HG03064 (cell line): Measurements from ENCODE around the gene SLC11A2.
"Not testable (repeated sequence)": the region's sequence is repeated elsewhere in the genome, so short reads cannot be mapped to it uniquely, and the experiment has no call there.

ENCODE experiments used
- ATAC-seq: cut with Tn5 transposase; IDR thresholded peaks from one replicate; pipeline ENCODE4 v1.9.1; 2021; ENCODE audit warnings: low read depth; ENCODE audit not compliant: unreplicated experiment

SLC11A2 gene

DNA sequence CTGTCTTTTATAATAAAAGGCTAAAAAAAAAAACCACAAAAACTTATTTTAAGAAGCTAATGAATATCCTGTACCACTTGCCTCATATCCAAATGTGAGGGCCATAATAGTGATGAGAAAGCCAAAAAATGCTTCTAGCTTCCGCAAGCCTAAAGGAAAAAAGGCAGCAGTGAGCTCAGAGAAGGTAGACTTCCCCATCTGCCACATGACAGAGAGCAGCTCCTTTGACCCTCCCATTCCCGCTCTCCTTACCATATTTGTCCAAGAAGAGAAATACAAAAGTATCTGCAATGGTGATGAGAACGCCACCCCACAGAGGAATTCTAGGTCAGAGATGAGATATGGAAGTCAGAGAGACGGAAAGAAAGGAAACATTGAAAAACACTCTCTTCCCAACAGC lies 27.1 kb downstream of the SLC11A2 start:
- ATAC-seq: no peak

DNA sequence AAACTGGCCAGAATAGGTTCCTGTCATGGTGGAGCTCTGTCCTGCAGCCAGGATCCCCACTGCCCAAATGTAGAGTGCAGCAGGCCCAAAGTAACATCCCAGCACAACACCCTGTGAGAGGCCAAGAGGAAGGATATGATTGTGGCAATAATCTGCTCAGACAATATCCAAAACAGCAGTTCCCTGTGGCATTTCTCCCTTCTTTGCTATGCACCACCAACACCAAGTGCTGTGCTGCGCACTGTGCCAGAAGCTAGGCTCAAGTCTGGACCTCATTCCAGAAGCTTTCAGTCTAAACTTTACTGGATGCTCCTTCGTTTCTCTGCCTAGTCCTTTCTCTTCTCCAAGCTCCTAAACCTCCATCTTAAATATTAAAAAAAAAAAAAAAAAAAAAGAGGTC lies 33.4 kb downstream of the SLC11A2 start:
- ATAC-seq: no peak

DNA sequence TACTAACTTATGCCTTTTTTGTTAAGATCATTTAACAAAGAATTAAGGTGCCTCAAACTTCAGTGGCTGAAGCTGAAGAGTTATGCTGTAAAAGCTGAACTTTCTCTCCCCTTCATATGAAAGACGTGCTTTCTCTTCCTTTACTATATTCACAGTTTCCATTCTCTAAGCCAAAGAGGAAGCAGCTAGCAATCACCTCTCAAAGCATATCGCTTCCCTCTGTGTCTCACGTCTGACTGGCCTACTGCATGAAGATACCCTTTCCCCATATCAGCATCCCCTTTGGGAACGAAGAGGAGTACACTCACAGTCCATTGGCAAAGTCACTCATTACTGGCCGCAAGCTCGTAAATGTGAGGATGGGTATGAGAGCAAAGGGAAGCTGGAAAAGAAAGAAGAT lies 34.9 kb downstream of the SLC11A2 start:
- ATAC-seq: no peak

DNA sequence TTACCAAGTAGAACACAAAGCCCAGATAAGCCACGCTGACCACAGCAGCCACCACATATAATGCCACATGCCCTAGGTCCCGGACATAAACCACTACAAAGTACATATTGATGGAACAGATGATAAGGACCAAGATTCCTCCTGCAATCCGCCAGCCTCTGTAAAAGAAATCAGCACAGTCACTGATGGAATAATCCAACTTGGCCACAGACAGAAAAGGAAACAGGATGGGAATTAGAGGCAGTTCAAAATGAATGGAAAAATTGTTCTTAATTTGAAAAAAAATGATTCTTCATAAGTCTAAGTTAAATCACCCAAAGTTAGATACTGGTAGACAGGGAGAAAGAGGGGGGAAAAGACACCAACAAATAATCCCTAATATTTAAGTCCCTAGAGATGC lies 35.4 kb downstream of the SLC11A2 start:
- no peak for ATAC-seq

DNA sequence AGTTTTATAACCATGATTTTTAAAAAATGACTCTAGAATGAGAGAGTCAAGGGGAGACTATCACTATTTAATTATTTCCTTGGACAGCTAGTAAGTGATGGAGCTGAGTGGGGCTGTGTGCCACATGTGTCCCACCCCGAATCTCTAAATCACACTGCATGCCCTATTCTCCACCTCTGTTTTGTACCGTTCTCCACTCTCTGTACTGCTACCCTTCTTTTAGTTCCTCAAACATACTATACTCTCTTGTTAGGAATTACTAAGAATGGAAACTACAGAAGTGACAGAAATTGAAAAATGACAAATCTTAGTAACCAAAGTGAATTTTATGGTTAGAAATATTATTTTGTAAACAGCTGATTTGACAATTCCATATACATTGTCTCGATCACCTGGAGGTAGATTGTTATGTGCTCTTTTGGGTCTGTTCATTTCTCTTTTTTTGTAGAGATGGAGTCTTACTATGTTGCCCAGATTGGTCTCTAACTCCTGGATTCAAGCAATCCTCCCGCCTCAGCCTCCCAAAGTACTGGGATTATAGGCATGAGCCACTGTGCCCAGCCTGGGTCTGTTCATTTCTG lies 35.9 kb downstream of the SLC11A2 start:
- no peak for ATAC-seq

DNA sequence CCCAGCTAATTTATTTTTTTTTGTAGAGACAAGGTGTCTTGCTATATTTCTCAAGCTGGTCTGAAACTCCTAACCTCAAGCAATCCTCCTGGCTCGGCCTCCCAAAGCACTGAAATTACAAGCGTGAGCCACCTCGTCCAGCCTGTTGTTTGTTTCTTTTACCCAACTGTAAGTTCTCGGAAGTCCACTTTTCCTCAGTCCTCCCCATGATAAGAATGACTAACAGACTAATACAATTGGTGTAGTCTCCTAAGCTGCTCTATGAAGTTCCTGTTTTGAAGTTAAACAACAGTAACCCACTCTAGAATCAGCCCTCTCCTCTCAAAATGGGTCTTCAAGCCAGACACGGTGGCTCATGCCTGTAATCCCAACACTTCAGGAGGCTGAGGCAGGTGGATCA lies 37.3 kb downstream of the SLC11A2 start:
- ATAC-seq: no peak

DNA sequence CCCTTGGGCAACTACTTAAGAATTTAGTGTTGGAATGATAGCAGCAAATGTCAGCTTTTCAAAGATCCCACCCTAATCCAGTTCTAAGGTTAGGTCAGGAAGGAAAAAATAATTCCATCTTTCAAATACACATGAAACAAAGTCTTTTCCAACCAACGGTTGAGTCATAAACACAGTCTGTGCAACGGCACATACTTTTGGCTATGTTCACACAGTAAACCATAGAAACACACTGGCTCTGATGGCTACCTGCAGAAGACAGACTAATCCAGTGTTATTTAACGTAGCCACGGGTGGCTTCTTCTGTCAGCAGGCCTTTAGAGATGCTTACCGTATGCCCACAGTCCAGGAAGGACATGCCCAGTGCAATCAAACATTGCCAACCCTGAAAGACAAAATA lies 38.1 kb downstream of the SLC11A2 start:
- no peak for ATAC-seq

DNA sequence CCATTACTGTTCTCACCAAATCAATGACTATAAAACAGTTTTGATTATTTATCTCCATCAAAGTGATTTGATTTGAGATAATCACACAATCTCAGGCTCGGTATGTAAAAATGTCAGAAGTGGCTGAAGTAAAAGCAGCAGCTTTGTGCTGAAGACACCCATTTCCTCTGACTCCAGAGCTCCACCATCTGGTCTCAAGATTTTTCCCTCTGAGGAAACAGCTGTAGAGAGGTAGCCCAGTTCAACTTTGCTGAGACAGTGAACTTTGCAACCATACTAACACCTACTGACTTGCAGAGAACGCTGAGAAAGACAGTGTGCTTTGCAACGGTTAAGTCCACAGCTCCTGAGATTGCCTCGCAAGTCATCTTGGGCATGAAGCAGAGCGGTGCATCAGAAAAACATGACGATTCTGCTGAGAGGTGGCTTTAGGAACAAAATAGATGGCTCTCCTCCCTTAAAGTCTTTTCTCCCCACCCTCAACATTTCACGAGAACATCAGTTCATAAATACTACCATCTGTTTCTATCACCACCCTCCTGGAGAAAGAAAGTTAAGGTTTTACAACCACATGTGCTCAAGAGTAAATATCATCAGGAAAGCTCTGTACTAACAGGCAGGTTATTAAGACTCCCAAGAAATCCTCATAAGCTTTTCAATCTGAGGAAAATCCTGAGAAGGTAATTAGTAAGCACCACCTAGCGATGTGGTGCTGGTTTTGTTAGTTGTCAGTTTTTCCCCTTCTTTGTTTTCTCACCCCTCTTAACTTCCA lies 39.0 kb downstream of the SLC11A2 start:
- no peak for ATAC-seq

DNA sequence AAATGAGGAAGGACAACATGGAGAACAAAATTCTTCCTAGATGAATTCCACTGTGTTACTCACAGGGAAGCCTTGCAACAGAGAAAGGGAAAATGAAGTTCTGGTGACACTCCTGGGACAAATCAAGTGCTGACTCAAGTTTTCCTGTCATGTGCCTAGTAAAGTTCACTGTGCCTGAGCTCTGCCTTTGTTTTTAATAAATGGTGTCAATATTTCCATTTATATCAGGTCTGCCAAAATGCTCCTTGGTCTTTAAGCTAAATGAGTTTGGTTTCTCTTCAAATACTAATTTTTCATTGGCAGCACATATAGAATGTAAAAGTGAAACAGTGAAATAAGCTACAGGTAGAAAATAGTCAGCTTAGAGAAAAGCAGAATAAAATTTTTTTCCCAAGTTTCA lies 40.9 kb downstream of the SLC11A2 start:
- no peak for ATAC-seq

DNA sequence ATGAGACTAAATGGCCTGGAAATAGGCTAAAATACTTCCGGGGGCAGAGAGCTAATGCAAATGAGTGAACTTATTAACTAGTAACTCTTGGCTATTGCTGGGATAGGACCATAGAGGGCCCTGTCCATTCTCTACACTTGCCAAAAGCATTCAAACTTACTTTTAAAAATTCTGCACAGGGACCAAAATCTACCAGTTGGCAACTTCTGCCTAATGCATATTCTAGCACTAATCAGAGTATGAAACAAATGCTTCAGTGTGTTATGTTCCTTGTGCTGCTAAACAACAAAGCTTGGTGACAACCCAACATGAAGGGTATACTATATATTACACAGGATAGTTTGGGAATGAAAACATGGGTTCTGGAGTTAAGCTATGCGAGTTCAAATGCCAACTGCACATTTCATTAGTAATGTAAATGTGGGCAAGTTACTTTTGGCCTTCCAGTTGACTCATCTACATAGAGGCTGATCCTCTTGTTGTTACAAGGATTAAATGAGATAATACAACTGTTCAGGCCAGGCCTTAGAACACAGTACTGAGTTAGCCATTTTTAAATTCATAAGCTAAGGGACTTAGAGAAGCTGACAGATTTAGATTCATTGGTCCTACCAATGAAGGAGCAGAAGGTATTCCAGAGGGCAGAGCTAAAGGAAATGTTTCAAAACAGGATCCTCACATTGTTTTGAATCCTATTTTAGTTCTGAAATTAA lies 41.4 kb downstream of the SLC11A2 start:
- ATAC-seq: no peak

DNA sequence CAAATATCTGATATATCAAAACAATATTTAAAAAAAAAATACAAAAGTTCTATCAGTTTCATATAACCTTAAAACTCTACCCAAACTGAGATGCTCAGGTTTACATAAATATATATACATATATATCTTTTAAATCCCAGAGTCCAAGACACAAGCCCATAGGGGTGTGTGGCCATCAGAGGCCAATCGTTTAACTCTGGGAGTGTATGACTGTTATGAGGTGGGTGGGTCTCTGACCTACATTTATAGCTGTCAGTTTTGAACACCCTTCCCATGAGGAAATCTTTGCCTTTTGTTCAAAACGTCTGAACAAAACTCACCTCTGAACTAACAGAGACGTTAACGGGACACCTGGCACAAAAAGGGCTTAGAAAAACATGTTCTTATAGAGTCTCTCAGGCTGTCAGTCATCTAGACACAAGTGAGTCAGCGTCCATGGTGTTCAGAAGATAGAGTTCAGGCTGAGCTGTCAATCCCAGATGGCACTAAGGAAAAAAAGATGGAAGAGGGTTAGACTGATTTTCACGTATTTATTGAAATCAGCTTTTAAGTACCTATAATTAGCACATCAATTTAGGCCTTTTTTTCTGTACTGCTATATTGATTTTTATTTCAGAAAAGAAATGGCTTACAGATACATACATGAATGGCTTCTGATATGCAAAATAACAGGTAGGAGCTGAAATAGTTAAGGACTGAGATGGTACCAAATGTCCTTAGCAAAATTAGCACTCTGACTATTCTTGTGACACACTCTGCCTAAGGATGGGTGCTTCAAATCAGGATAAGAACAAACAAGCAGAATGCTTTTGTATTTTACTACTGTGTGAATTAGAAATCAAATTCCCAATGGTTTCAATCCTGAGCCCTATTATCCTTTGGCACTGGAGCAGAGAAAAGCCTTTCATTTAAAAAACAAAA lies 44.6 kb downstream of the SLC11A2 start:
- ATAC-seq: no peak

DNA sequence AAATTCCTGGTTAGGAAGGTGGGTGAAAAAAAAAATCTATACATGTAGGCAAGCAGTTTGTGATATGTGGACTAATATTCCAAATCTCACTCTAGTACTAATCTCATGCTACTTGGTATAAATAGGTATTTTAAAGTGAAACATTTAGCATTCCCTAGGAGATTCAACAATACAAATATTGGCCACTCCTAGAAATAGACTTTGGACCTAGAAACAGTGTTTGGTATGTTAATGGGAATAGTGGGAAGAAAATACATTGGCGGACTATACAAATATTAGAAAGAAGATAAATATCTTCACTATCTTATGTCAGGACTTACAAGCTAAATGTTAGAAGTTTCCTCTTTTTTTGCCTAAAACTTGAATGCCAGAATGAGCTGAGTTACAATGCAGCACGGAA lies 45.6 kb downstream of the SLC11A2 start:
- no peak for ATAC-seq

DNA sequence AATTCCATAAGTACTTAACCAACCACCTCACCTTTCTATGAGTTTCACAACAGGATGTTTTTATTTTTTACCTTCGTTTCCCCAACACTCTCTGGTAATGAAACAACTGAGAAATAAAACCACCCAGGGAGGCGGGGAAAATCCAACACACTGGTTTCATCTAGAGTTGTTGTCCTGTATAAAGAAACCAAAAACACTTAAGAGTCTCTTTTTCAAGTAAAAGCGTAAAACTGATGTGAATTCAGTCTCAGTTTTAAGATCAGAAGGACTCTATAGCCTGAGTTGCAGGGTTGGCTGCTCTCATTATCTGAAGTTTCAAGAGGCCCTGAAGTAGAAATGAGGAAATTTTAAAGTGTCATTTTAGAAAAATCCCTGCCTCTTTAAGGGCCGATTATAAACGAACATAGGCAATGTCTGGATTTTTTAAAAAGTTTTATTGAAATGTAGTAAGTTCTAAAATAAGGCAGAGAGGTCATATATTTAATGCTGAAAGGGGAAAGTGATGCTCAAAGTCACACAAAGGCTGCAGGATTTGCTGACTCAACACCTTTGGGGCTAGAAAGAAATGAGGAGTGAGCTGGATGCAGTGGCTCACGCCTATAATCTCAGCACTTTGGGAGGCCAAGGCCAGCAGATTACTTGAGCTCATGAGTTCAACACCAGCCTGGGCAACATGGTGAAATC lies 46.7 kb downstream of the SLC11A2 start:
- ATAC-seq: no peak

DNA sequence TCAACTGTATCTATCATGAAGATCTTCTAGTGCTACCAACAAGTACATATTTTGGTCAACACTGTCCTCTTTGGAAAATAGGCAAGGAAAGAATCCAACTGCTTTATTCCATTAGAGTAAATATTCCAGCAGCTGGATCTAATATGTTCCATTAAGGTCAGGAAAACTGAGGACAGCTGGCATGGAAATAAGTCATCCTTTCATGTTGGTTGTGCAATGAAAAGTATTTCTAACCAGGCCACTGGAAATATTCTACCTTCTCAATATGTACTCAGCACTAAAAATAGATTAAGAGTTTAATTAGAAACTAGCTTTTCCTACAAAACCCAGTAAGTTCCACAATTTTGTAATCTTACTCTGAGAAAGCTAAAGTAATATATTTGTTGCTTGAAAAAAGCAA lies 54.2 kb downstream of the SLC11A2 start:
- no peak for ATAC-seq

DNA sequence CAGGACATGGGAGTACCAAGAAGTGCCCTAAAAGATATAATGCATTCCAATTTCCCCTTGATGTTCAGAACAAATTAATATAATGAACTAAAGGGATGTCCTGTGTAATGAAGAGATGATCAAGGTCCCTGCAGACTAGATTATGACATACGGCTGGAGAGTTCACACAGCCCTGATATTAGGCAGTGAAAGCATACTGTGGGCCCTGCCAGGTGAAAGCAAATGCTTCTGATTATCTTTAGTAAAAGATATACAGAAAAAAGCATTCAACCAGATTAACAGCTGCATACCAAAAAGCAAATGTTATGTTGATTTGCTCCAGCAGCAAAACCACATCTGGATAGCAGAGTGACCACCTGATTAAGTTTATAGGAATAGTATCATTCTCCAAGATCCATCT lies 61.8 kb downstream of the SLC11A2 start:
- no peak for ATAC-seq

DNA sequence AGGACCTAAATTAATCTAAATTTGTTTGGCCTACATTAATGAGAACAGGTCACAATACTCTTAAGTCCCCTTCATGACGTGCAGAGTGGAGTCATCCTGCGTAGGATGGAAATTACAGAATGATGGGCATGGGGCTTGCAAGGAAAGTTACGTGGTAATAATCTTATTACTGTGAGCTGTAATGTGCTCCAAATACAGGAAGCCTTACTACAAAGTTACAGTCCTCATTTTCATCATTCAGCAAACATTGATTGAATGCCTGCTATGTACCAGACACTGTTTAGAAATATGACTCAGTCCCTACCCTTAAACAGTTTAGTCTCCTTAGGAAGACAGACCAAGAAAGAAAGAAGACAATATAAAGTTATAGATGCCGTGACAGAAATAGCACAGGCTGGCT lies 64.5 kb downstream of the SLC11A2 start:
- ATAC-seq: no peak

DNA sequence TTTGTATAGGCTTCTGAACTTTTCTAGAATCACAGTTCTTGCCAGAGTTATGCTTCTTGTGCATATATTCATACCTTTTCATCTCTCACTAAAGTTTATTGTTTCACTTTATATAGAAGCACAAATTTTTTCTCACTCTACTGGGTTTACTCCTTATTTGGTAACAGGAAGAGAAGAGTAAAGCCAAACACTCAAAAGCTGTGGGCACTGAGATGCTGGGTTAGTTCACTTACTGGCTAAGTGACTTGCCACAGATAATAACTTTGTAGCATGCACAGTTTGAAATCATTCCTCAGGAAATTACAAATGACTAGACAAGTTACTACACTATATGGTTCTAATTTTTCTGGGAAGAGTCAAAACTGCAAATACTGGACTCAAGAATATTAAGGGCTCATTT lies 66.1 kb downstream of the SLC11A2 start:
- no peak for ATAC-seq

DNA sequence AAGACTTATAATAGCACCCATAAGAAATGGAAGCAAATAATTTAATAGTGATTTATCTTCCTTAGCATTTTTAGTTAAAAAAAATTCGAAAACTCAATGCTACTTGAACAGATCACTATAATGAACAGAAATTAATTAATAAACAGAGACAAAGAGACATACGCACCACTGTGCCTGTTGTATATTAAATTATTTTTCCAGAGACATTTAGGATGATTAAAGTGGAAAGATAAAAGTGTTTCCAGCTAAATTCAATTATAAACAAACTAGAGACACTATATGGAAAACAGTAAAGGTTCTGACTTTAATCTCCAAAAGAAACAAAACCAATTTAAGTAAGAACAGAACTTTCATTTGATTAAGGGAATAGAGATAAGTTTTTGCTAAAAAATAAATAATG lies 70.5 kb downstream of the SLC11A2 start:
- no peak for ATAC-seq

DNA sequence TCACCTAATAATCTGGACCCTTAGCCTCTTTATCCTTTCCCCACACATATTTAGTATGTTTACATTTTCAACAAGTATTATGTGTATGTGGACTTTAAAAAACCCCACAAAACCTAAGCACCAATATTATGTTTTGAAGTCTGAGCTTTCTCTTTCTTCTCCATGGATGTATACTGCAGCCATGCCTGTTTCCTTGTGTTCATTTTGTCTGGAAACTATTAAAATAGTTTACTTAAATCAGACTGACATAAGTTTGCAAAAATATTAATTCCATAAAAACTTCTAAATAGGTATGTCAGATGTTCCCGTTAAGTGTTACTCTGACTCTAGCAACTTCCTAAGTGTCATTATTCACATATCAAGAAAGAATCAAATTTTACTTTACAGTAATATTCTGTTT lies 70.9 kb downstream of the SLC11A2 start:
- no peak for ATAC-seq

DNA sequence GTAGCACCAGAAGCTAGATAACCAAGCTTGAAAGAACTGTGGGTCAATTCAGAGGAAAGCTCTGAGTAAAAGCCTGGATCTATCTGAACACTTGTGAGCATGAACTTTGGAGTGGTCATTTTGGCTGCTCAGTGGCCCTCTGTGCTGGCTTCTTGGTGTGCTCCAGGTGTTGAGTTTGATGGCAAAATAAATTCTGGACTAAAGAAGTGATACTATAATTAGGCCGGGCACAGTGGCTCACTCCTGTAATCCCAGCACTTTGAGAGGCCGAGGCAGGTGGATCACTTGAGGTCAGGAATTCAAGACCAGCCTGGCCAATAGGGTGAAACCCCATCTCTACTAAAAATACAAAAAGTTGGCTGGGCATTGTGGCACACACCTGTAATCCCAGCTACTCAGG lies 71.4 kb downstream of the SLC11A2 start:
- not testable (repeated sequence) for ATAC-seq
